Nephron (organoid): ENCODE measurements around the gene IP6K3.

Experiments used
- H3K27ac Mint-ChIP-seq, 3 experiments: 2 replicates each; pipeline ENCODE4 v1.8.0; 2020; ENCODE audit warnings: mixed read lengths in 3 of 3, mild to moderate bottlenecking in 2 of 3, moderate library complexity in 1 of 3
- H3K27me3 Mint-ChIP-seq: 2 replicates; pipeline ENCODE4 v1.8.0; 2021; ENCODE audit warnings: low read depth, mild to moderate bottlenecking, moderate library complexity, mixed read lengths
- H3K36me3 Mint-ChIP-seq: 2 replicates; pipeline ENCODE4 v1.8.0; 2020; ENCODE audit warnings: low read depth, mixed read lengths
- H3K4me1 Mint-ChIP-seq: 2 replicates; pipeline ENCODE4 v1.8.0; 2020; ENCODE audit warnings: mixed read lengths
- H3K4me3 Mint-ChIP-seq, 3 experiments: 2 replicates each; pipeline ENCODE4 v1.8.0; 2020; ENCODE audit warnings: mild to moderate bottlenecking in 3 of 3, mixed read lengths in 3 of 3, moderate library complexity in 2 of 3
- H3K9me3 Mint-ChIP-seq: 2 replicates; pipeline ENCODE4 v1.8.0; 2020; ENCODE audit warnings: mixed read lengths
- TF ChIP-seq, protein P1 (sequence below), 3 experiments: fragments of 200-600 bp; sonication (generic); IDR thresholded peaks; one replicate each; pipeline ENCODE4 v1.5.0; 2021; ENCODE audit warnings: antibody characterized with exemption in 3 of 3; ENCODE audit not compliant: unreplicated experiment in 3 of 3

Gene IP6K3

DNA sequence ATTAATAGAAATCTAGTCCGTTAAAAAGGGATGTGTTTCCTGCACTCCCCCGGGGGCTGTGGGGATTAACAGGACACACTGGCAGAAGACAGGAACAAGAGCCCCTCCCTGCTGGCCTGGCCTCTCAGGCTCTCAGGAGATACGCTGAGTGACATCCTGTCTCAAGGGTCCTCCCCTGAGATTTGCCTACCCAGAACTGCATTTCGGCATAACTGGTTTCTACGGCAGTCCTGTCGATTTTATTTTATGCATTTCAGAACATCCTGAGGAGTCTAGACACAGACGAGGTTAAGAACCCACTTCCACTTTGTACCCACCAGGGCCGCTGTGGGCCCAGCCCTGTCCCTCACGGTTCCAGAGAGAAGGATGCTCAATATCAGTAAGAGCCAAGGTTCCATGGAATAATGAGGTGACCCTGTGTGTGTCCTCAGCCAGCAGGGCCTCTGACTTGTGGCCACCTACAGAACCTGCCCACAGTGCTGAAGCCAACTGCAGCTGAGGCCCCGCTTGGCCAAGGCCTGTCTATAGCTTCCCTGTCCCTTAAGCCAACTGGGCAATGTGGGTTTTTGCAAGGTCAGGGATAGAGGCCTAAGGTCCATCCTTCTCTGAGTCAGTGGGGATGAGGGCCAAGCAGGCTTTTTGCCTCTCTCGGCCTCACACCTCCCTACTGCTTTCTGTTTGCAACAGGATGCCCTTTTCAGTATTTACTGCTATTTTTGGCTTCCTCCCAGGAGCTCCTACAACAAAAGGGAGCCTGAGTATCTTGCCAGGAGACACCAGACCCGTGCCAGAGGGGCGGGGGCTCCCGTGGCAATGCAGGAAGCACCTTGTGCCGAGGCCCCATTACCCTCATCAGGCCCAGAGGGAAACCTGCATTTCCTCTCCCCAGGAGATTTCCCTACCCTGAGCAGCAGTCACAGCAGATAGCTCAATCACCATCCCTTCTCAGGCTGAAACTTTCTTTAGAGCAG is 49.9 kb downstream of the IP6K3 start:
- Mint-ChIP-seq H3K4me3 (no peak overlapping the region), H3K27me3 (peaks cover 4% of the 10 kb centered on the region)

DNA sequence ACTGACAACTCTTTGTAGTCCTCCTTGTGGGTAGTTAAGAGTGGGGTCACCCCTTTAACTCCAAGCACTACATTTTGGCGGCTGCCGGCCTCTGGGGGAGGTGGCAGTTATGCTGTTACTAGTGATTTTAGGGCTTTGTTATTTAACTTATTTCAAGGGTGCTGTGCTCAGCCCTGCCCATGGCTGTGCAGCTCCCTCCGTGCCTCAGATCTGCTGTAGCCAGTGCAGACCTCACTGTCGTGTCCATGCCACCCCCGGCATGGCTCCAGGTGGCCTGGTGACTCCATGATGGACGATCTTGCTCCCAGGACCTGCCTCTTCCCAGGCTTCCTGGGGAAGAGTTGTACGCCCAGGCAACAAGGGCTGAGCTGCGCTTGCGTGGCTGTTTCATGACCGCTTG is 50.6 kb downstream of the IP6K3 start:
- H3K27ac Mint-ChIP-seq: peak overlapping the region in 2 of 3 experiments; percentile 40 to 87
- no peak overlapping the region for H3K4me3 Mint-ChIP-seq
- H3K9me3 Mint-ChIP-seq: no peaks in the 10 kb centered on the region
- TF ChIP-seq, protein P1, sequence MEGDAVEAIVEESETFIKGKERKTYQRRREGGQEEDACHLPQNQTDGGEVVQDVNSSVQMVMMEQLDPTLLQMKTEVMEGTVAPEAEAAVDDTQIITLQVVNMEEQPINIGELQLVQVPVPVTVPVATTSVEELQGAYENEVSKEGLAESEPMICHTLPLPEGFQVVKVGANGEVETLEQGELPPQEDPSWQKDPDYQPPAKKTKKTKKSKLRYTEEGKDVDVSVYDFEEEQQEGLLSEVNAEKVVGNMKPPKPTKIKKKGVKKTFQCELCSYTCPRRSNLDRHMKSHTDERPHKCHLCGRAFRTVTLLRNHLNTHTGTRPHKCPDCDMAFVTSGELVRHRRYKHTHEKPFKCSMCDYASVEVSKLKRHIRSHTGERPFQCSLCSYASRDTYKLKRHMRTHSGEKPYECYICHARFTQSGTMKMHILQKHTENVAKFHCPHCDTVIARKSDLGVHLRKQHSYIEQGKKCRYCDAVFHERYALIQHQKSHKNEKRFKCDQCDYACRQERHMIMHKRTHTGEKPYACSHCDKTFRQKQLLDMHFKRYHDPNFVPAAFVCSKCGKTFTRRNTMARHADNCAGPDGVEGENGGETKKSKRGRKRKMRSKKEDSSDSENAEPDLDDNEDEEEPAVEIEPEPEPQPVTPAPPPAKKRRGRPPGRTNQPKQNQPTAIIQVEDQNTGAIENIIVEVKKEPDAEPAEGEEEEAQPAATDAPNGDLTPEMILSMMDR (IDR thresholded peaks at IDR 0.05; ENCODE audit: unreplicated experiment in 3 of 3): no peak
- peaks cover 70% of the 10 kb centered on the region for H3K4me1 Mint-ChIP-seq
- H3K27me3 Mint-ChIP-seq: peaks cover 5% of the 10 kb centered on the region
- peaks cover 30% of the 10 kb centered on the region for H3K36me3 Mint-ChIP-seq

More for the DNA sequence above, 49.9 kb downstream of the IP6K3 start:
- TF ChIP-seq, protein P1 (IDR thresholded peaks at IDR 0.05; ENCODE audit: unreplicated experiment in 3 of 3): no peak
- H3K27ac Mint-ChIP-seq: peak overlapping the region; percentile 40 to 87 (median 79)
- H3K36me3 Mint-ChIP-seq: peaks cover 30% of the 10 kb centered on the region
- H3K9me3 Mint-ChIP-seq: no peaks in the 10 kb centered on the region
- H3K4me1 Mint-ChIP-seq: peaks cover 75% of the 10 kb centered on the region

GRCh38 chr6:33695451-33695887 is 51.2 kb downstream of the IP6K3 start:
- Mint-ChIP-seq H3K36me3 (peaks cover 30% of the 10 kb centered on the region), H3K27me3 (peaks cover 8% of the 10 kb centered on the region), H3K4me1 (peaks cover 70% of the 10 kb centered on the region), H3K9me3 (no peaks in the 10 kb centered on the region), H3K27ac (no peak overlapping the region), H3K4me3 (no peak overlapping the region)
- TF ChIP-seq, protein P1 (IDR thresholded peaks at IDR 0.05; ENCODE audit: unreplicated experiment in 3 of 3): no peak

GRCh38 chr6:33694977-33695376 is 51.7 kb downstream of the IP6K3 start:
- TF ChIP-seq, protein P1 (IDR thresholded peaks at IDR 0.05; ENCODE audit: unreplicated experiment in 3 of 3): no peak
- Mint-ChIP-seq H3K9me3 (no peaks in the 10 kb centered on the region), H3K36me3 (peaks cover 27% of the 10 kb centered on the region), H3K27me3 (peaks cover 8% of the 10 kb centered on the region), H3K4me3 (no peak overlapping the region), H3K27ac (peak overlapping the region; percentile 66 to 90 (median 83)), H3K4me1 (peaks cover 65% of the 10 kb centered on the region)

GRCh38 chr6:33694401-33694931 is 52.2 kb downstream of the IP6K3 start:
- peaks cover 13% of the 10 kb centered on the region for H3K27me3 Mint-ChIP-seq
- H3K9me3 Mint-ChIP-seq: no peaks in the 10 kb centered on the region
- H3K27ac Mint-ChIP-seq: peak overlapping the region; percentile 66 to 90 (median 83)
- TF ChIP-seq, protein P1 (IDR thresholded peaks at IDR 0.05; ENCODE audit: unreplicated experiment in 3 of 3): no peak
- peaks cover 61% of the 10 kb centered on the region for H3K4me1 Mint-ChIP-seq
- peaks cover 26% of the 10 kb centered on the region for H3K36me3 Mint-ChIP-seq
- peak overlapping the region in 2 of 3 experiments; percentile 27 to 50 for H3K4me3 Mint-ChIP-seq
